ENCODE measurements around the gene CAV3.

Gene CAV3

DNA sequence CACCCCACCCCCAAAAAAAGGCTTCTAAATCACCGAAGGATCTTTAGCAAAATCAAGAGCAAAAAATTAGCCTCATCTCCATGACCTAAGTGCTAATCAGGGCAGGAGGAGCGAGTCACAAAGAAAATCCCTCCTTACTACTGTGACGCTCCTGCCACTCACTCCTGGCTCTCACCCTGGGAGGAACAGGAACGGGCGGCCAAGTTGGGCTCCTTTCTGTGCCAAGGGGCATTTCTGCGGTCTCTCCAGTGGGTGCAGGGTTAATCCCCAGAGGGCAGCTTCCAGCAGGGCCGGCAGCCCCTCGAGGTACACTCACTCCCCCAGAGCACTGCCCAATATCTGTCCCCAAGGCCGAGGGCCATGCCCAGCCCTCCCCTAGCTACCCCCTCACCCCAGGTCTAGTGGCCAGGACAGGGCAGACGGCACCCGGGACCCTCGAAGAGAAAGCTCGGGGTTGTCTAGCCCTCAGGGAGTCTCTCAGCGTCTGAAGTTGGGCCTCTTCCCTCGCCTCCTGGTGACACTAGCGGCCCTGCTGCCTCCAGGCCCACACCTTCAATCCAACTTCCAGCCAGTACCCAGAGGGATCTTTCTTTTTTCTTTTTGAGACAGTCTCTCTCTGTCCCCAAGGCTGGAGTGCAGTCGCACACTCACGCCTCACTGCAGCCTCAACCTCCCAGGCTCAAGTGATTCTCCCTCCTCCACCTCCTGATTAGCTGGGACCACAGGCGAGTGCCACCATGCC lies 706 bp downstream of the CAV3 start:
- no peaks in the 10 kb centered on the region for H3K27me3 ChIP-seq
- TF ChIP-seq, protein P1, sequence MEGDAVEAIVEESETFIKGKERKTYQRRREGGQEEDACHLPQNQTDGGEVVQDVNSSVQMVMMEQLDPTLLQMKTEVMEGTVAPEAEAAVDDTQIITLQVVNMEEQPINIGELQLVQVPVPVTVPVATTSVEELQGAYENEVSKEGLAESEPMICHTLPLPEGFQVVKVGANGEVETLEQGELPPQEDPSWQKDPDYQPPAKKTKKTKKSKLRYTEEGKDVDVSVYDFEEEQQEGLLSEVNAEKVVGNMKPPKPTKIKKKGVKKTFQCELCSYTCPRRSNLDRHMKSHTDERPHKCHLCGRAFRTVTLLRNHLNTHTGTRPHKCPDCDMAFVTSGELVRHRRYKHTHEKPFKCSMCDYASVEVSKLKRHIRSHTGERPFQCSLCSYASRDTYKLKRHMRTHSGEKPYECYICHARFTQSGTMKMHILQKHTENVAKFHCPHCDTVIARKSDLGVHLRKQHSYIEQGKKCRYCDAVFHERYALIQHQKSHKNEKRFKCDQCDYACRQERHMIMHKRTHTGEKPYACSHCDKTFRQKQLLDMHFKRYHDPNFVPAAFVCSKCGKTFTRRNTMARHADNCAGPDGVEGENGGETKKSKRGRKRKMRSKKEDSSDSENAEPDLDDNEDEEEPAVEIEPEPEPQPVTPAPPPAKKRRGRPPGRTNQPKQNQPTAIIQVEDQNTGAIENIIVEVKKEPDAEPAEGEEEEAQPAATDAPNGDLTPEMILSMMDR (IDR thresholded peaks at IDR 0.05; ENCODE audit: low read depth, low read length) = no peak

DNA sequence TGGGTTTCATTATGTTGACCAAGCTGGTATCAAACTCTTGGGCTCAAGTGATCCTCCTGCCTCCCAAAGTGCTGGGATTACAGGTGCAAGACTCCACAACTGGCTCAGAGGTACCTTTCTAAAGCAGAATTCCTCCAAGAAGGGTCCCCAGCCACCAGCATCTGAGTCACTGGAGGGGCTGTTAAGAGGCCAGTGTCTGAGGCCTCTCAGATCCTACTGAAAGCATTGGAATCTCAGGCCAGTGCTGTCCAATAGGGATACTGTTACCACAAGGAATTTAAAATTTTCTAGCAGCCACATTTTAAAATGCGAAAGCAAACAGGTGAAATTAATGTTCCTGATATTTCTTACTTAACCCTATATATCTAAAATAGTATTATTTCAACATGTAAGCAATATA lies 1.3 kb downstream of the CAV3 start:
- no peaks in the 10 kb centered on the region for H3K9me3 ChIP-seq

More for the DNA sequence above, 706 bp downstream of the CAV3 start:
- Histone ChIP-seq H3K4me1 (no peaks in the 10 kb centered on the region), H3K36me3 (no peaks in the 10 kb centered on the region), H3K9me3 (no peaks in the 10 kb centered on the region), H3K4me3 (ENCODE audit: low read depth, low read length) (no peak overlapping the region)
- DNase-seq = no peak

DNA sequence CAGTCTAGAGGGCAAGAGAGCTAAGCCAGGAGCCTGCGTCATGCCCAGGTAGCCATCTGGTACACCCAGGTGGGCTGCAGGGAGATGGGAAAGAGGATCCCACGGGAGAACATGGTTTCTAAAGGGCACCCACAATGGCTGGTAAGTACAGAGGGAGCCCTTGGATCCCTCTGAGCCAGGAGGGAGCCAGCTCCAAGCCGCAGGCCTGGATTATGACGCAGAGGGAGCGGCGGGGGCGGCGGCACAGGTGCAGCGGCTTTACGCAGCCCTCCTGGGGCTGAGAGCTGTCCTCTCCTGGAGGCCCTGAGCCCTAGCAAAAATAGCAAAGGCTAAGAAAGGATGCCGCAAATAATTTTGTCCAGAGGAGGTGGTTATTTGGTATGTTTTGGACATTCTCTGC lies 2.8 kb downstream of the CAV3 start:
- DNase-seq = no peak
- Histone ChIP-seq H3K4me3 (ENCODE audit: low read depth, low read length) (no peak overlapping the region), H3K4me1 (no peaks in the 10 kb centered on the region), H3K36me3 (no peaks in the 10 kb centered on the region), H3K27me3 (no peaks in the 10 kb centered on the region), H3K9me3 (no peaks in the 10 kb centered on the region)
- TF ChIP-seq, protein P1 (IDR thresholded peaks at IDR 0.05; ENCODE audit: low read depth, low read length) = no peak

More for the DNA sequence above, 1.3 kb downstream of the CAV3 start:
- TF ChIP-seq, protein P1 (IDR thresholded peaks at IDR 0.05; ENCODE audit: low read depth, low read length) = no peak
- no peaks in the 10 kb centered on the region for H3K4me1 ChIP-seq
- H3K27me3 ChIP-seq = no peaks in the 10 kb centered on the region
- no peaks in the 10 kb centered on the region for H3K36me3 ChIP-seq
- DNase-seq = no peak
- no peak overlapping the region for H3K4me3 ChIP-seq (ENCODE audit: low read depth, low read length)

DNA sequence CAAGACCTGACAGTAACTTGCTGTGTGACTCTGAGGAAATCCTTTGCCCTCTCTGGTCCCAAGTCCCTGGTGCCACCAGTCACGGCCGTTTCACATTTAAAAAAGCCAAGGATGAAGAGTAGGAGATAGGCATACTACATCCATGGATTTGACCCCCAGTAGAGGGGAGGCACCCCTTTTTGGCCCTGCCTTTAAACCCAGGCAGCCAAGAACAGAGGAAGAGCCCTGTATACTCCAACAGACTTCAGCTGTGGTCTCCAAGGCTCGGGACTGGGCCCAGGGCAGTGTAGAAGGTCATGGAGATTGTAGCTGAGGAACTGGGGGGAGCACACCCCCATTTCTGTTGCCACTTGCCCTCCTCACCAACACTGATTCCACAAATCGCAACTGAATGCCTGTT lies 3.7 kb downstream of the CAV3 start:
- H3K27me3 ChIP-seq = no peaks in the 10 kb centered on the region
- H3K4me3 ChIP-seq (ENCODE audit: low read depth, low read length) = no peak overlapping the region
- TF ChIP-seq, protein P1 (IDR thresholded peaks at IDR 0.05; ENCODE audit: low read depth, low read length) = no peak
- H3K4me1 ChIP-seq = no peaks in the 10 kb centered on the region
- H3K9me3 ChIP-seq = no peaks in the 10 kb centered on the region
- no peaks in the 10 kb centered on the region for H3K36me3 ChIP-seq
- DNase-seq = no peak

DNA sequence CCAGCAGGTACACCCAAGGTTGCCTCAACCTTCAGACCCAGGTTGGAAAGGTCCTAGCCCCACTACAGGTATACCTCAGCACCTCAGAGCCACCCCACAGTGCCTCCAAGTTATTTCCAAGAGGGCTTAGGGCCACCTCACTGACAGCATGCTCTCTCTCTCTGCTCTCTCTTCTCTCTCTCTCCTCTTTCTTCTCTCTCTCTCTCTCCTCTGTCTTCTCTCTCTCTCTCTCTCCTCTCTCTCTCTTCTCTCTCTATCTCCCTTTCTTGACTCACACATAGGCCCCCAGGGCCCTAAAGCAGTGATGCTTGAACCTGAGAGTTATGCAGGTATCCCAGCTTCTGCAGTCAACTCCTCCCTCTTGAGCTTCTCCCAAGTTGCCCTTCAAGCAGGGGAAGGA lies 4.2 kb downstream of the CAV3 start:
- Histone ChIP-seq H3K4me1 (no peaks in the 10 kb centered on the region), H3K4me3 (ENCODE audit: low read depth, low read length) (no peak overlapping the region), H3K9me3 (no peaks in the 10 kb centered on the region), H3K27me3 (no peaks in the 10 kb centered on the region), H3K36me3 (no peaks in the 10 kb centered on the region)
- TF ChIP-seq, protein P1 (IDR thresholded peaks at IDR 0.05; ENCODE audit: low read depth, low read length) = no peak
- DNase-seq = no peak

DNA sequence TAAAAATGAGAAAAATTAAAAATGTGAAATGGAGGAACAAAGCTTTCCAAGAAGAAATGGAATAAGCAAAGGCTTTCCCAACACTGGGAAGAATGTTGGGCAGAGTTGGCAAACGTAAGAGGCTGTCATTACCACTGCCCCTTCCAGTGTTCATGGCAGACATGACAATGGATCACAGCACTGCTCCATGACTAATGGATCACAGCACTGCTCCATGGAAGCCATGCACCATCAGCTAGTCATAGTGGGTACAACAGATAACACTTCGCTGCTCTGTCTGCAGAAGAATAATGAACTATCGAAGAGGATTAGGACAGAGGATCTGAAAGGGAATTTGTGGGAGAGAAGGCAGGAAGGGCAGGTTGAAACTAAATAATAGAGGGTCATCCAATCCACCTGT lies 5.0 kb downstream of the CAV3 start:
- no peak for DNase-seq
- Histone ChIP-seq H3K36me3 (no peaks in the 10 kb centered on the region), H3K27me3 (no peaks in the 10 kb centered on the region), H3K9me3 (no peaks in the 10 kb centered on the region), H3K4me3 (ENCODE audit: low read depth, low read length) (no peak overlapping the region), H3K4me1 (no peaks in the 10 kb centered on the region)
- TF ChIP-seq, protein P1 (IDR thresholded peaks at IDR 0.05; ENCODE audit: low read depth, low read length) = no peak

Measured in BE2C (cell line).